ENCODE data around the gene PRAC2. TPM values are rescaled to one million over a fixed set of nuclear protein-coding genes. Genes with fewer than 3 reads are reported as not detected.

Gene PRAC2
- total and polyA plus RNA-seq, 12 donors: not detected

- peaks cover 0 to 4% (median 0%) of the 10 kb centered on the region in 3 donors for H3K9me3 ChIP-seq (replicated peaks in 1 of 3)
- TF ChIP-seq CTCF (IDR thresholded peaks at IDR 0.05) (no peak), POLR2A (IDR thresholded peaks at IDR 0.05) (no peak)
Measured at GRCh38 chr17:48751733-48752398, 28.9 kb downstream of the PRAC2 start.

GRCh38 chr17:48752399-48753288 lies 29.7 kb downstream of the PRAC2 start:
- TF ChIP-seq POLR2A (IDR thresholded peaks at IDR 0.05): no peak
- TF ChIP-seq CTCF (IDR thresholded peaks at IDR 0.05): no peak
- H3K4me3 ChIP-seq: no peak overlapping the region
- H3K9me3 ChIP-seq (replicated peaks in 1 of 3): peaks cover 0 to 4% (median 0%) of the 10 kb centered on the region in 3 donors
- H3K4me1 ChIP-seq (replicated peaks in 1 of 2): peaks cover 0 to 19% of the 10 kb centered on the region in 2 donors
- 6 to 12% (median 8%) methylated on average over 20 to 43 of the region's 43 CpGs for WGBS, 4 donors
- H3K27ac ChIP-seq: no peak overlapping the region
- no peaks in the 10 kb centered on the region for H3K36me3 ChIP-seq (replicated peaks in 1 of 2)
- intact Hi-C loops (cut with DNase I): no loop called here
- peaks cover 94% of the 10 kb centered on the region for H3K27me3 ChIP-seq
- DNase-seq: peak in 1 of 7 donors; percentile 7

More at GRCh38 chr17:48751733-48752398, 28.9 kb downstream of the PRAC2 start:
- Histone ChIP-seq H3K4me1 (replicated peaks in 1 of 2) (peaks cover 0 to 19% of the 10 kb centered on the region in 2 donors), H3K4me3 (no peak overlapping the region), H3K36me3 (replicated peaks in 1 of 2) (no peaks in the 10 kb centered on the region), H3K27ac (no peak overlapping the region), H3K27me3 (peaks cover 100% of the 10 kb centered on the region)
- no peak for DNase-seq
- intact Hi-C loops (cut with DNase I): no loop called here
- 6 to 13% (median 9%) methylated on average over 13 of the region's 13 CpGs for WGBS, 4 donors

- Histone ChIP-seq H3K36me3 (replicated peaks in 1 of 2) (no peaks in the 10 kb centered on the region), H3K27me3 (peaks cover 86% of the 10 kb centered on the region), H3K4me3 (no peak overlapping the region), H3K27ac (no peak overlapping the region), H3K4me1 (replicated peaks in 1 of 2) (peaks cover 0 to 19% of the 10 kb centered on the region in 2 donors), H3K9me3 (replicated peaks in 1 of 3) (peaks cover 0 to 2% (median 0%) of the 10 kb centered on the region in 3 donors)
- no peak for TF ChIP-seq POLR2A (IDR thresholded peaks at IDR 0.05)
- TF ChIP-seq CTCF (IDR thresholded peaks at IDR 0.05): no peak
- intact Hi-C loops (cut with DNase I): no loop called here
- 6 to 14% (median 8%) methylated on average over 19 to 22 of the region's 22 CpGs for WGBS, 4 donors
- peak; percentile 30 to 54 (median 39) for DNase-seq
Measured at GRCh38 chr17:48753794-48754499, 31.0 kb downstream of the PRAC2 start.
